ENCODE measurements around the gene F9. TPM values are rescaled to one million over a fixed set of nuclear protein-coding genes. Genes with fewer than 3 reads are reported as not detected.
"Not testable (repeated sequence)": the region's sequence is repeated elsewhere in the genome, so short reads cannot be mapped to it uniquely, and the experiment has no call there.

Gene F9
- total and polyA plus RNA-seq, 7 donors: not detected

DNA sequence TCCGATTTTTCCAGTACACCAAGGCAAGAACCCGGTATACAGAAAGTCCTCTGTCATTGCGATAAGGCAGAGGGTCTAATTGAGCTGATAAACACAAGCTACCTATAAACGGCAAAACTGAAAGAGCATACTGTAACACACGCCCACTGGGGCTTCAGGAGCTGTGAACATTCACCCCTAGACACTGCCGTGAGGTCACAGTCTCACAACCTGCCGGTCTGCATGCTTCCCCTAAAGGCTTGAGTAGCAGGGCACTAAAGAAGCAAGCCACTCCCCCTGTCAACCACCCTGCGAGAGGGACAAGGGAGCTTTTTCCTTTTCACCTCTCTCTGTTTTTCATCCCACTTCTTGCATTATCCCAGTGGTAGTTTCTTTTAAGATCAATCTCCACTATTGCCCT lies 22.4 kb upstream of the F9 start:
- Histone ChIP-seq H3K9me3 (no peaks in the 10 kb centered on the region), H3K27me3 (no peaks in the 10 kb centered on the region), H3K4me3 (no peak overlapping the region), H3K4me1 (no peaks in the 10 kb centered on the region), H3K36me3 (no peaks in the 10 kb centered on the region), H3K27ac (no peak overlapping the region)
- TF ChIP-seq EP300 (IDR thresholded peaks at IDR 0.05) (no peak), POLR2AphosphoS5 (IDR thresholded peaks at IDR 0.05) (no peak)
- 56 to 76% methylated on average over 8 of the region's 8 CpGs for WGBS, 2 donors
- intact Hi-C loops (cut with DNase I): no loop called here
- no peak for DNase-seq

DNA sequence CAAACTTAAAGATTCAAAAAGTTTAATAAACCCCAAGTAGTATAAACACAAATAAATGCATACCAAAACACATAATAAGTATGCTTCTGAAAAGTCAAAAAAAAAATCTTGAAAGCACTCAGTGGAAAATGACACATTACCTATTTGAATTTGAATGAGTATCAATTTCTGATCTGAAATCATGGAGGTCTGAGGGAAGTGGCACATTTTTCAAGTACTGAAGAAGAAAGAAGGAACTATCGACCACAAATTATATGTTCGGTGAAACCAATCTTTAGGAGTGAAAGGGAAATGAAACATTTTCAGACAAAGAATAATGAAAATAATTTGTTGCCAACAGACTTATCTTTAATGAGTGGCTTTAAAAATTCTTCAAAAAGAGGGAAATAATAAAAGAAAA lies 12.1 kb upstream of the F9 start:
- Histone ChIP-seq H3K27me3 (no peaks in the 10 kb centered on the region), H3K9me3 (no peaks in the 10 kb centered on the region), H3K4me3 (no peak overlapping the region), H3K27ac (no peak overlapping the region), H3K36me3 (no peaks in the 10 kb centered on the region), H3K4me1 (no peaks in the 10 kb centered on the region)
- WGBS, 2 donors: 82 to 91% methylated on average over 2 of the region's 2 CpGs
- DNase-seq: no peak
- intact Hi-C loops (cut with DNase I): no loop called here
- TF ChIP-seq POLR2AphosphoS5 (IDR thresholded peaks at IDR 0.05) (no peak), EP300 (IDR thresholded peaks at IDR 0.05) (no peak), POLR2A (IDR thresholded peaks at IDR 0.05) (no peak)
- TF ChIP-seq, protein P1, sequence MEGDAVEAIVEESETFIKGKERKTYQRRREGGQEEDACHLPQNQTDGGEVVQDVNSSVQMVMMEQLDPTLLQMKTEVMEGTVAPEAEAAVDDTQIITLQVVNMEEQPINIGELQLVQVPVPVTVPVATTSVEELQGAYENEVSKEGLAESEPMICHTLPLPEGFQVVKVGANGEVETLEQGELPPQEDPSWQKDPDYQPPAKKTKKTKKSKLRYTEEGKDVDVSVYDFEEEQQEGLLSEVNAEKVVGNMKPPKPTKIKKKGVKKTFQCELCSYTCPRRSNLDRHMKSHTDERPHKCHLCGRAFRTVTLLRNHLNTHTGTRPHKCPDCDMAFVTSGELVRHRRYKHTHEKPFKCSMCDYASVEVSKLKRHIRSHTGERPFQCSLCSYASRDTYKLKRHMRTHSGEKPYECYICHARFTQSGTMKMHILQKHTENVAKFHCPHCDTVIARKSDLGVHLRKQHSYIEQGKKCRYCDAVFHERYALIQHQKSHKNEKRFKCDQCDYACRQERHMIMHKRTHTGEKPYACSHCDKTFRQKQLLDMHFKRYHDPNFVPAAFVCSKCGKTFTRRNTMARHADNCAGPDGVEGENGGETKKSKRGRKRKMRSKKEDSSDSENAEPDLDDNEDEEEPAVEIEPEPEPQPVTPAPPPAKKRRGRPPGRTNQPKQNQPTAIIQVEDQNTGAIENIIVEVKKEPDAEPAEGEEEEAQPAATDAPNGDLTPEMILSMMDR (IDR thresholded peaks at IDR 0.05): no peak

DNA sequence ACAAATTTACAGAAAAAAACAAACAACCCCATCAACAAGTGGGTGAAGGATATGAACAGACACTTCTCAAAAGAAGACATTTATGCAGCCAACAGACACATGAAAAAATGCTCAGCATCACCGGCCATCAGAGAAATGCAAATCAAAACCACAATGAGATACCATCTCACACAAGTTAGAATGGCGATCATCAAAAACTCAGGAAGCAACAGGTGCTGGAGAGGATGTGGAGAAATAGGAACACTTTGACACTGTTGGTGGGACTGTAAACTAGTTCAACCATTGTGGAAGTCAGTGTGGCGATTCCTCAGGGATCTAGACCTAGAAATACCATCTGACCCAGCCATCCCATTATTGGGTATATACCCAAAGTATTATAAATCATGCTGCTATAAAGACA lies 1.7 kb upstream of the F9 start:
- H3K36me3 ChIP-seq; H3K27ac ChIP-seq; H3K4me3 ChIP-seq; H3K9me3 ChIP-seq; DNase-seq; H3K27me3 ChIP-seq; H3K4me1 ChIP-seq; intact Hi-C loops (cut with DNase I): not testable (repeated sequence)
- WGBS, 2 donors: 54 to 84% methylated on average over 3 of the region's 3 CpGs

DNA sequence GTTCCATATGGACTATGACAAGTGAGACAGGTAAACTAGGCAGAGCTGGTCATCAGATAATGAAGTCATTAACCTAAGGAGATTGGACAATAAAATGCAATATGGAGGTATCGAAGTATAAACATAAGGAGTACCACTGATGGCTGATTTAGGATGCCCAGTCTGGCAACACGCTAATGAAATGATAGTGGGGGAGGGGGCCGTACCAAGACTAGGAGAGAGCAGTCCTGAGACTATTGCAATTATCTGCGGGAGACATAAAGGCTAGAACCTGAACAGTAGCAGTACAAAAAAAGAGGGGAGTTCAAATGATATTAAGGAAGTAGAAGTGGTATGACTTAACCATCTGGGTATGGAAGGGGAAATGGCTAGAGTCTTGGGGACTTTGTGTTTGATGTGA lies 2.3 kb downstream of the F9 start:
- TF ChIP-seq, protein P1 (IDR thresholded peaks at IDR 0.05): no peak
- TF ChIP-seq EP300 (IDR thresholded peaks at IDR 0.05): no peak
- no peak for TF ChIP-seq POLR2A (IDR thresholded peaks at IDR 0.05)
- TF ChIP-seq POLR2AphosphoS5 (IDR thresholded peaks at IDR 0.05): no peak
- H3K27me3 ChIP-seq: no peaks in the 10 kb centered on the region
- 86 to 94% methylated on average over 4 of the region's 4 CpGs for WGBS, 2 donors

DNA sequence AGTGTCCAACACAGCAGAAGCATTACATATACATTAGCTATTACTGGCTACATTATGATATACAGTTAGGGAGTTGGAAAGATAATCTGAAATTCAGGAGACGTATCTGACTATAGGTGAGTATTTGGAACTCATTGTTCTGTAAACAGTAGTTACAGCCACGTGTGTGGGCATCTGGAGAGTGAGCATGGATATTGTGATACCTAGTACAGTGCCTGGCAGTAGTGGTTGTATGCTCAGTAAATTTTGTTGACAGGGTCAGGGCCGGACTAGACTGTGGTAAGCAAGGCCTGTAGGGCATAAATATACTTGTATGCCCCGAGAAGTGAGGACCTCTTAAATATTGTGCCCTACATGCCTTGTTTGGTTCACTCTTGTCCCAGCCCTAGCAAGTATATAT lies 2.9 kb downstream of the F9 start:
- TF ChIP-seq, protein P1 (IDR thresholded peaks at IDR 0.05): no peak
- TF ChIP-seq POLR2A (IDR thresholded peaks at IDR 0.05): no peak
- no peak for TF ChIP-seq POLR2AphosphoS5 (IDR thresholded peaks at IDR 0.05)
- TF ChIP-seq EP300 (IDR thresholded peaks at IDR 0.05): no peak
- H3K27ac ChIP-seq: no peak overlapping the region
- intact Hi-C loops (cut with DNase I): no loop called here
- WGBS, 2 donors: 62 to 83% methylated on average over 4 of the region's 4 CpGs
- H3K4me3 ChIP-seq: no peak overlapping the region
- H3K36me3 ChIP-seq: no peaks in the 10 kb centered on the region
- H3K27me3 ChIP-seq: no peaks in the 10 kb centered on the region
- H3K9me3 ChIP-seq: no peaks in the 10 kb centered on the region
- H3K4me1 ChIP-seq: no peaks in the 10 kb centered on the region
- no peak for DNase-seq

More for the DNA sequence above, 2.3 kb downstream of the F9 start:
- H3K27ac ChIP-seq: no peak overlapping the region
- H3K9me3 ChIP-seq: no peaks in the 10 kb centered on the region
- no peak for DNase-seq
- intact Hi-C loops (cut with DNase I): no loop called here
- no peaks in the 10 kb centered on the region for H3K4me1 ChIP-seq
- no peak overlapping the region for H3K4me3 ChIP-seq
- H3K36me3 ChIP-seq: no peaks in the 10 kb centered on the region

Measured in sigmoid colon (tissue), 7 donors.